OCI-LY1 (cell line): ENCODE measurements around the gene INAVA.

Experiments
- EZH2 ChIP-seq: fragments of 200-600 bp; sonication (generic), shearing (Covaris generic); IDR thresholded peaks from 2 replicates; pipeline ENCODE4 v1.8.0; 2017; ENCODE audit warnings: borderline replicate concordance, mixed run types, mild to moderate bottlenecking, antibody characterized with exemption, low read length, moderate library complexity, mixed read lengths
- TF ChIP-seq, protein P1 (sequence below): fragments of 200-600 bp; sonication (generic), shearing (Covaris generic); IDR thresholded peaks from 2 replicates; pipeline ENCODE4 v1.5.1; 2017; ENCODE audit warnings: mild to moderate bottlenecking, antibody characterized with exemption, low read length, moderate library complexity, mixed read lengths

DNA sequence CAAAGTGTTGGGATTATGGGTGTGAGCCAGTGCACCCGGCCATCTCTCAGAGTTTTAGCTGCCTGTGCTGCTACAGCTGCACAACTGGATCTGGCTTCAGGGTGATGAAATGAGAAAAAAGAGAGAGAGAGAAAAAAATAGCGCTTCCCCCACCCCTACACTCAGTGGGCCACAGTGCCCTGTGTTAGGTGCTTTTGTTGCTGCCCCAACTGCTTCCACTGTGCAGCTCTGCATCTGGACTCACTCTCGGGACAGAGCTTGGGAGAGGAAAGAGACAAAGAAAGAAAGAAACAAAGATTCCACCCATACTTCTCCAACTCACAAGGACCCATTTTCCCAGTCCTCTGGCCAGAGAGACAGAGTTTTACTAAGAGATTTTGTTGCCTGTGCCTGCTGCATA lies 50.4 kb downstream of the INAVA start:
- TF ChIP-seq, protein P1, sequence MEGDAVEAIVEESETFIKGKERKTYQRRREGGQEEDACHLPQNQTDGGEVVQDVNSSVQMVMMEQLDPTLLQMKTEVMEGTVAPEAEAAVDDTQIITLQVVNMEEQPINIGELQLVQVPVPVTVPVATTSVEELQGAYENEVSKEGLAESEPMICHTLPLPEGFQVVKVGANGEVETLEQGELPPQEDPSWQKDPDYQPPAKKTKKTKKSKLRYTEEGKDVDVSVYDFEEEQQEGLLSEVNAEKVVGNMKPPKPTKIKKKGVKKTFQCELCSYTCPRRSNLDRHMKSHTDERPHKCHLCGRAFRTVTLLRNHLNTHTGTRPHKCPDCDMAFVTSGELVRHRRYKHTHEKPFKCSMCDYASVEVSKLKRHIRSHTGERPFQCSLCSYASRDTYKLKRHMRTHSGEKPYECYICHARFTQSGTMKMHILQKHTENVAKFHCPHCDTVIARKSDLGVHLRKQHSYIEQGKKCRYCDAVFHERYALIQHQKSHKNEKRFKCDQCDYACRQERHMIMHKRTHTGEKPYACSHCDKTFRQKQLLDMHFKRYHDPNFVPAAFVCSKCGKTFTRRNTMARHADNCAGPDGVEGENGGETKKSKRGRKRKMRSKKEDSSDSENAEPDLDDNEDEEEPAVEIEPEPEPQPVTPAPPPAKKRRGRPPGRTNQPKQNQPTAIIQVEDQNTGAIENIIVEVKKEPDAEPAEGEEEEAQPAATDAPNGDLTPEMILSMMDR = no peak
- no peak for TF ChIP-seq EZH2
